Vagina (tissue), 2 donors: ENCODE data around the gene FBXO36. TPM values are rescaled to one million over a fixed set of nuclear protein-coding genes. Genes with fewer than 3 reads are reported as not detected.

Experiments used
- DNase-seq, 2 donors: peaks; one replicate each; pipeline ENCODE4 v3.0.0-alpha.2; 2017; ENCODE audit errors: extremely low spot score in 2 of 2
- H3K27ac ChIP-seq: fragments of 200-600 bp; sonication (generic); one replicate; pipeline ENCODE4 v1.5.1; 2019
- H3K27me3 ChIP-seq: fragments of 200-600 bp; sonication (generic); one replicate; pipeline ENCODE4 v1.5.1; 2019
- H3K36me3 ChIP-seq, 2 donors: fragments of 200-600 bp; sonication (generic); one replicate each; pipeline ENCODE4 v1.5.1; 2017 to 2019
- H3K4me1 ChIP-seq: fragments of 200-600 bp; sonication (generic); one replicate; pipeline ENCODE4 v1.5.1; 2019
- H3K4me3 ChIP-seq, 2 donors: fragments of 200-600 bp; sonication (generic); 1 replicate in 1 of 2; 2 replicates in 1 of 2; pipeline ENCODE4 v1.5.1; 2016 to 2019
- H3K9me3 ChIP-seq: fragments of 200-600 bp; sonication (generic); one replicate; pipeline ENCODE4 v1.5.1; 2019
- CTCF ChIP-seq, 3 experiments: fragments of 450-650 bp in 2 of 3; fragments of 200-600 bp in 1 of 3; sonication (generic) in 1 of 3; IDR thresholded peaks; one replicate each; pipeline ENCODE4 v1.5.1; 2017 to 2019; ENCODE audit warnings: antibody characterized with exemption in 3 of 3, mild to moderate bottlenecking in 2 of 3, moderate library complexity in 2 of 3
- POLR2A ChIP-seq, 2 donors: fragments of 450-650 bp; IDR thresholded peaks; one replicate each; pipeline ENCODE4 v1.6.1; 2017; ENCODE audit warnings: antibody characterized with exemption in 2 of 2, mild to moderate bottlenecking in 2 of 2, moderate library complexity in 2 of 2
- POLR2AphosphoS5 ChIP-seq, 2 donors: sonication (generic); formaldehyde crosslinking; IDR thresholded peaks; one replicate each; pipeline ENCODE4 v1.9.0; 2017; ENCODE audit warnings: antibody characterized with exemption in 2 of 2, mild to moderate bottlenecking in 2 of 2, low read depth in 1 of 2; ENCODE audit not compliant: insufficient read depth in 1 of 2
- intact Hi-C: fragments of 100-400 bp; cut with DNase I; formaldehyde crosslinking; loops from one replicate; pipeline ENCODE4 v1.15.1; 2023
- total RNA-seq: library from RNA; depleted of rRNA; stranded (reverse); fragments of >200 nt; gene quantifications from one replicate; pipeline ENCODE4 v1.2.3, GENCODE V29; 2016

The FBXO36 gene
- total RNA-seq, 1 donor from 2014 or later: 1.7 TPM

- no peaks in the 10 kb centered on the region for H3K36me3 ChIP-seq
- H3K27me3 ChIP-seq: no peaks in the 10 kb centered on the region
- H3K27ac ChIP-seq: peak overlapping the region; percentile 53
- peak overlapping the region in 1 of 2 donors; percentile 21 for H3K4me3 ChIP-seq
- intact Hi-C loops: no loop called here
- TF ChIP-seq POLR2A (IDR thresholded peaks at IDR 0.05) (no peak), POLR2AphosphoS5 (IDR thresholded peaks at IDR 0.05; ENCODE audit: insufficient read depth in 1 of 2, low read depth in 1 of 2) (no peak), CTCF (IDR thresholded peaks at IDR 0.05) (no peak)
- H3K9me3 ChIP-seq: no peaks in the 10 kb centered on the region
- H3K4me1 ChIP-seq: peaks cover 9% of the 10 kb centered on the region
- no peak for DNase-seq
Measured at GRCh38 chr2:229980431-229981184, 58.3 kb downstream of the FBXO36 start.

- Histone ChIP-seq H3K4me3 (no peak overlapping the region), H3K36me3 (no peaks in the 10 kb centered on the region), H3K27ac (no peak overlapping the region), H3K4me1 (no peaks in the 10 kb centered on the region), H3K27me3 (no peaks in the 10 kb centered on the region), H3K9me3 (no peaks in the 10 kb centered on the region)
- intact Hi-C loops: no loop called here
- no peak for DNase-seq
- TF ChIP-seq CTCF (IDR thresholded peaks at IDR 0.05): no peak
- no peak for TF ChIP-seq POLR2AphosphoS5 (IDR thresholded peaks at IDR 0.05; ENCODE audit: insufficient read depth in 1 of 2, low read depth in 1 of 2)
- TF ChIP-seq POLR2A (IDR thresholded peaks at IDR 0.05): no peak
Measured at GRCh38 chr2:229993236-229993635, 70.9 kb downstream of the FBXO36 start.

GRCh38 chr2:229996320-229996719, 74.0 kb downstream of the FBXO36 start:
- Histone ChIP-seq H3K9me3 (no peaks in the 10 kb centered on the region), H3K4me3 (no peak overlapping the region), H3K36me3 (no peaks in the 10 kb centered on the region), H3K27ac (no peak overlapping the region), H3K4me1 (no peaks in the 10 kb centered on the region), H3K27me3 (no peaks in the 10 kb centered on the region)
- TF ChIP-seq POLR2AphosphoS5 (IDR thresholded peaks at IDR 0.05; ENCODE audit: insufficient read depth in 1 of 2, low read depth in 1 of 2): no peak
- no peak for TF ChIP-seq POLR2A (IDR thresholded peaks at IDR 0.05)
- no peak for TF ChIP-seq CTCF (IDR thresholded peaks at IDR 0.05)
- no peak for DNase-seq
- intact Hi-C loops: no loop called here

GRCh38 chr2:229997565-229997964, 75.3 kb downstream of the FBXO36 start:
- no peaks in the 10 kb centered on the region for H3K9me3 ChIP-seq
- no peak for DNase-seq
- no peaks in the 10 kb centered on the region for H3K27me3 ChIP-seq
- H3K4me1 ChIP-seq: no peaks in the 10 kb centered on the region
- H3K27ac ChIP-seq: no peak overlapping the region
- TF ChIP-seq CTCF (IDR thresholded peaks at IDR 0.05): no peak
- no peak for TF ChIP-seq POLR2A (IDR thresholded peaks at IDR 0.05)
- no peak for TF ChIP-seq POLR2AphosphoS5 (IDR thresholded peaks at IDR 0.05; ENCODE audit: insufficient read depth in 1 of 2, low read depth in 1 of 2)
- intact Hi-C loops: no loop called here
- no peak overlapping the region for H3K4me3 ChIP-seq
- no peaks in the 10 kb centered on the region for H3K36me3 ChIP-seq

- Histone ChIP-seq H3K4me1 (no peaks in the 10 kb centered on the region), H3K4me3 (no peak overlapping the region), H3K36me3 (no peaks in the 10 kb centered on the region), H3K27ac (no peak overlapping the region), H3K27me3 (no peaks in the 10 kb centered on the region), H3K9me3 (no peaks in the 10 kb centered on the region)
- DNase-seq: no peak
- intact Hi-C loops: no loop called here
- TF ChIP-seq POLR2AphosphoS5 (IDR thresholded peaks at IDR 0.05; ENCODE audit: insufficient read depth in 1 of 2, low read depth in 1 of 2): no peak
- no peak for TF ChIP-seq CTCF (IDR thresholded peaks at IDR 0.05)
- TF ChIP-seq POLR2A (IDR thresholded peaks at IDR 0.05): no peak
Measured at GRCh38 chr2:230000118-230000841, 78.0 kb downstream of the FBXO36 start.
